Right renal pelvis (tissue), 4 donors: ENCODE results near the gene GARNL3. TPM values are rescaled to one million over a fixed set of nuclear protein-coding genes. Genes with fewer than 3 reads are reported as not detected.
A peak's percentile ranks its signal among the peaks of the same experiment; 100 is the strongest.

Experiments
- DNase-seq, 4 donors: peaks; one replicate each; pipeline ENCODE4 v3.0.0-alpha.2; 2013; ENCODE audit warnings: low read depth in 4 of 4, low spot score in 3 of 4, missing footprints in 1 of 4
- polyA plus RNA-seq, 4 donors: library from polyadenylated mRNA; unstranded; fragments of 120-200 nt; gene quantifications; one replicate each; pipeline ENCODE4 v1.2.1, GENCODE V29; 2013; ENCODE audit not compliant: insufficient read length in 4 of 4

Gene GARNL3
- polyA plus RNA-seq, 4 donors, result 13.0 to 15.2 (median 14.3) TPM

- DNase-seq, result no peak
These were observed 44.3 kb downstream of the GARNL3 start for GRCh38 chr9:127308652-127309434.

- DNase-seq, result no peak
These were observed 45.1 kb downstream of the GARNL3 start for GRCh38 chr9:127309715-127310114.

GRCh38 chr9:127311239-127311741 lies 46.7 kb downstream of the GARNL3 start:
- no peak for DNase-seq

- no peak for DNase-seq
These were observed 48.5 kb downstream of the GARNL3 start for GRCh38 chr9:127313042-127313560.

- DNase-seq, result no peak
These were observed 50.3 kb downstream of the GARNL3 start for GRCh38 chr9:127314911-127315310.

GRCh38 chr9:127316586-127317323 lies 52.2 kb downstream of the GARNL3 start:
- DNase-seq, result no peak

- DNase-seq, result no peak
These were observed 54.1 kb downstream of the GARNL3 start for GRCh38 chr9:127318651-127319167.

GRCh38 chr9:127319366-127320114 lies 55.0 kb downstream of the GARNL3 start:
- DNase-seq, result no peak

GRCh38 chr9:127320115-127320378 lies 55.5 kb downstream of the GARNL3 start:
- DNase-seq, result no peak

GRCh38 chr9:127323393-127323792 lies 58.8 kb downstream of the GARNL3 start:
- no peak for DNase-seq

GRCh38 chr9:127330501-127330900 lies 65.9 kb downstream of the GARNL3 start:
- DNase-seq, result no peak

GRCh38 chr9:127333221-127334064 lies 68.9 kb downstream of the GARNL3 start:
- DNase-seq, result no peak

GRCh38 chr9:127334725-127335124 lies 70.2 kb downstream of the GARNL3 start:
- no peak for DNase-seq

GRCh38 chr9:127336086-127336485 lies 71.5 kb downstream of the GARNL3 start:
- no peak for DNase-seq

- DNase-seq, result peak; percentile 26 to 64 (median 56)
These were observed 72.2 kb downstream of the GARNL3 start for GRCh38 chr9:127336506-127337352.

- DNase-seq, result no peak
These were observed 76.1 kb downstream of the GARNL3 start for GRCh38 chr9:127340721-127341120.

GRCh38 chr9:127341152-127341551 lies 76.6 kb downstream of the GARNL3 start:
- DNase-seq, result no peak

GRCh38 chr9:127344368-127345000 lies 79.9 kb downstream of the GARNL3 start:
- DNase-seq, result no peak

- no peak for DNase-seq
These were observed 81.0 kb downstream of the GARNL3 start for GRCh38 chr9:127345566-127345965.
